ENCODE measurements around the gene REC114. TPM values are rescaled to one million over a fixed set of nuclear protein-coding genes. Genes with fewer than 3 reads are reported as not detected.

REC114 gene
- total and polyA plus RNA-seq, 10 of the 15 experiments (the other 5 are each of a cell fraction or from before 2014, with no cell fraction given): not detected

- in situ Hi-C loops (cut with MboI) (no loop called here), intact Hi-C loops (cut with micrococcal nuclease; ENCODE audit: unreplicated experiment) (no loop called here)
- no peak for DNase-seq (ENCODE audit: low read depth, low spot score)
- Histone ChIP-seq H3K9me3 (replicated peaks; ENCODE audit: control insufficient read depth, insufficient read depth, low read length) (no peaks in the 10 kb centered on the region), H3K27ac (ENCODE audit: control insufficient read depth, insufficient read depth) (no peak overlapping the region), H3K36me3 (ENCODE audit: control insufficient read depth in 2 of 2, insufficient read depth in 2 of 2, low read length in 1 of 2) (no peaks in the 10 kb centered on the region), H3K4me1 (ENCODE audit: control insufficient read depth, insufficient read depth, low read length) (no peaks in the 10 kb centered on the region), H3K27me3 (replicated peaks in 1 of 2; ENCODE audit: control insufficient read depth in 2 of 2, insufficient read depth in 2 of 2, low read length in 1 of 2) (no peaks in the 10 kb centered on the region), H3K4me2 (ENCODE audit: control insufficient read depth, insufficient read depth) (no peak overlapping the region), H4K20me1 (ENCODE audit: control insufficient read depth, insufficient read depth) (no peaks in the 10 kb centered on the region), H2AFZ (ENCODE audit: control insufficient read depth, low read depth, low read length) (no peak overlapping the region), H3K9ac (ENCODE audit: control insufficient read depth, insufficient read depth, low read length) (no peak overlapping the region), H3K4me3 (no peak overlapping the region), H3K79me2 (ENCODE audit: control insufficient read depth, insufficient read depth, low read length) (no peaks in the 10 kb centered on the region)
- TF ChIP-seq ZNF274 (IDR thresholded peaks at IDR 0.05; ENCODE audit: insufficient read depth, insufficient read length) (no peak), USF1 (IDR thresholded peaks at IDR 0.05; ENCODE audit: borderline replicate concordance, extremely low read length, insufficient read depth, low read depth, low read length) (no peak), NBN (IDR thresholded peaks at IDR 0.05) (no peak), SREBF1 (IDR thresholded peaks at IDR 0.05; ENCODE audit: low read length) (no peak), SIN3A (IDR thresholded peaks at IDR 0.05; ENCODE audit: low read depth, low read length) (no peak), SMAD1 (IDR thresholded peaks at IDR 0.05; ENCODE audit: low read depth, partially characterized antibody) (no peak), EED (IDR thresholded peaks at IDR 0.05; ENCODE audit: low read depth) (no peak)
- 35% methylated on average over 4 of the region's 4 CpGs for WGBS (ENCODE audit: insufficient coverage, insufficient replicate concordance, low lambda C conversion rate, missing lambda C conversion rate)
- no TSS peak for BruUV-seq (replicated peaks)
- no peak for ATAC-seq
- RAD21 ChIA-PET (ENCODE audit: unreplicated experiment): no interaction called here
- no peak for FAIRE-seq
- CTCF ChIA-PET: no interaction called here
- POLR2A ChIA-PET: interaction anchor here (0.5 kb wide), 1 partner anchor 26 kb away, joined by 4 read pairs; no protein-coding TSS in a partner anchor
- SMC1A ChIA-PET (ENCODE audit: uncharacterized antibody, unreplicated experiment): no interaction called here
Observed at GRCh38 chr15:73437543-73438109, 5.3 kb upstream of the REC114 start.

- ChIA-PET POLR2A (no interaction called here), SMC1A (ENCODE audit: uncharacterized antibody, unreplicated experiment) (no interaction called here)
- WGBS (ENCODE audit: insufficient coverage, insufficient replicate concordance, low lambda C conversion rate, missing lambda C conversion rate): 0% methylated on average over 1 of the region's 1 CpG
Observed at GRCh38 chr15:73438651-73439050, 4.3 kb upstream of the REC114 start.

More at GRCh38 chr15:73438651-73439050, 4.3 kb upstream of the REC114 start:
- no peak overlapping the region for H2AFZ ChIP-seq (ENCODE audit: control insufficient read depth, low read depth, low read length)
- H3K4me3 ChIP-seq: no peak overlapping the region
- DNase-seq (ENCODE audit: low read depth, low spot score) (no peak), ATAC-seq (no peak), FAIRE-seq (no peak)
- in situ Hi-C loops (cut with MboI) (no loop called here), intact Hi-C loops (cut with micrococcal nuclease; ENCODE audit: unreplicated experiment) (no loop called here)
- no peaks in the 10 kb centered on the region for H3K9me3 ChIP-seq (replicated peaks; ENCODE audit: control insufficient read depth, insufficient read depth, low read length)
- CTCF ChIA-PET: no interaction called here
- no peak overlapping the region for H3K4me2 ChIP-seq (ENCODE audit: control insufficient read depth, insufficient read depth)
- no peak for TF ChIP-seq POLR2AphosphoS5 (IDR thresholded peaks at IDR 0.05; ENCODE audit: low read length)
- RAD21 ChIA-PET (ENCODE audit: unreplicated experiment): no interaction called here
- no peaks in the 10 kb centered on the region for H3K27me3 ChIP-seq (replicated peaks in 1 of 2; ENCODE audit: control insufficient read depth in 2 of 2, insufficient read depth in 2 of 2, low read length in 1 of 2)
- no peaks in the 10 kb centered on the region for H4K20me1 ChIP-seq (ENCODE audit: control insufficient read depth, insufficient read depth)
- no peak overlapping the region for H3K9ac ChIP-seq (ENCODE audit: control insufficient read depth, insufficient read depth, low read length)
- no peaks in the 10 kb centered on the region for H3K36me3 ChIP-seq (ENCODE audit: control insufficient read depth in 2 of 2, insufficient read depth in 2 of 2, low read length in 1 of 2)
- no peak overlapping the region for H3K27ac ChIP-seq (ENCODE audit: control insufficient read depth, insufficient read depth)
- no peaks in the 10 kb centered on the region for H3K79me2 ChIP-seq (ENCODE audit: control insufficient read depth, insufficient read depth, low read length)
- H3K4me1 ChIP-seq (ENCODE audit: control insufficient read depth, insufficient read depth, low read length): no peaks in the 10 kb centered on the region
- no TSS peak for BruUV-seq (replicated peaks)

Data from GM12878 (cell line).